PFSK-1 (cell line): ENCODE results near the gene JAKMIP2.

Experiments used
- FOXP2 ChIP-seq: optimal IDR thresholded peaks from 2 replicates; pipeline ENCODE3; 2011; ENCODE audit warnings: borderline replicate concordance, control low read depth, inconsistent platforms; ENCODE audit not compliant: insufficient read depth; ENCODE audit errors: extremely low read length, extremely low read depth
- POLR2AphosphoS5 ChIP-seq: IDR thresholded peaks from 2 replicates; pipeline ENCODE4 v1.6.1; 2012; ENCODE audit warnings: low read depth, mild to moderate bottlenecking, control low read depth, low read length, moderate library complexity
- SIN3A ChIP-seq: IDR thresholded peaks from 2 replicates; pipeline ENCODE4 v1.6.1; 2012; ENCODE audit warnings: mild to moderate bottlenecking, low read length, moderate library complexity, borderline replicate concordance; ENCODE audit not compliant: insufficient read depth
- TAF1 ChIP-seq: IDR thresholded peaks from 2 replicates; pipeline ENCODE4 v1.6.1; 2012; ENCODE audit warnings: low read length, control low read depth, borderline replicate concordance; ENCODE audit not compliant: insufficient read depth
- TF ChIP-seq, protein P1 (sequence below), 2 experiments: IDR thresholded peaks; 2 replicates each; pipeline versions ENCODE4 v1.6.1 to v1.8.0; 2011 to 2012; ENCODE audit warnings: low read depth in 2 of 2, low read length in 2 of 2, control low read depth in 1 of 2, inconsistent platforms in 1 of 2, mild to moderate bottlenecking in 1 of 2, moderate library complexity in 1 of 2; ENCODE audit not compliant: insufficient read depth in 1 of 2

Gene JAKMIP2

DNA sequence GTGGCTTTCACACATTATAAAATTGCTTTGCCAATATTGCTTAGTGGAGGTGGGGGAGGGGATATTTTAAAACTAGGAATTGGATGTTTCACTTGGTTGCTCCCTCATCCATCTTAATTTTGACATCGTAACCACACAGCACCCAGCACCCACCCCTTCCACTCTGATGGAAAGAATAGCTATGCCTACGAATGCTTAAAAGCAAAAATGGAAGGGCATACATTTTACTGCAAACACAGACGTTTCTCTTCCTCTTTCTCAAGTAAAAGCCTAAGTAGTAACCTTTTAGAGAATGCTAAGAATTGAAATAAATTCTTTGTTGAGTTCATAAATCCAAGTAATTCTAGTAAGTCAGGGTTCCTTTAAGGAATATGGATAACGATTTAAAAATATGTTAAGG, 69.9 kb downstream of the JAKMIP2 start:
- TF ChIP-seq FOXP2 (no peak), SIN3A (no peak), TAF1 (no peak), POLR2AphosphoS5 (no peak)
- TF ChIP-seq, protein P1, sequence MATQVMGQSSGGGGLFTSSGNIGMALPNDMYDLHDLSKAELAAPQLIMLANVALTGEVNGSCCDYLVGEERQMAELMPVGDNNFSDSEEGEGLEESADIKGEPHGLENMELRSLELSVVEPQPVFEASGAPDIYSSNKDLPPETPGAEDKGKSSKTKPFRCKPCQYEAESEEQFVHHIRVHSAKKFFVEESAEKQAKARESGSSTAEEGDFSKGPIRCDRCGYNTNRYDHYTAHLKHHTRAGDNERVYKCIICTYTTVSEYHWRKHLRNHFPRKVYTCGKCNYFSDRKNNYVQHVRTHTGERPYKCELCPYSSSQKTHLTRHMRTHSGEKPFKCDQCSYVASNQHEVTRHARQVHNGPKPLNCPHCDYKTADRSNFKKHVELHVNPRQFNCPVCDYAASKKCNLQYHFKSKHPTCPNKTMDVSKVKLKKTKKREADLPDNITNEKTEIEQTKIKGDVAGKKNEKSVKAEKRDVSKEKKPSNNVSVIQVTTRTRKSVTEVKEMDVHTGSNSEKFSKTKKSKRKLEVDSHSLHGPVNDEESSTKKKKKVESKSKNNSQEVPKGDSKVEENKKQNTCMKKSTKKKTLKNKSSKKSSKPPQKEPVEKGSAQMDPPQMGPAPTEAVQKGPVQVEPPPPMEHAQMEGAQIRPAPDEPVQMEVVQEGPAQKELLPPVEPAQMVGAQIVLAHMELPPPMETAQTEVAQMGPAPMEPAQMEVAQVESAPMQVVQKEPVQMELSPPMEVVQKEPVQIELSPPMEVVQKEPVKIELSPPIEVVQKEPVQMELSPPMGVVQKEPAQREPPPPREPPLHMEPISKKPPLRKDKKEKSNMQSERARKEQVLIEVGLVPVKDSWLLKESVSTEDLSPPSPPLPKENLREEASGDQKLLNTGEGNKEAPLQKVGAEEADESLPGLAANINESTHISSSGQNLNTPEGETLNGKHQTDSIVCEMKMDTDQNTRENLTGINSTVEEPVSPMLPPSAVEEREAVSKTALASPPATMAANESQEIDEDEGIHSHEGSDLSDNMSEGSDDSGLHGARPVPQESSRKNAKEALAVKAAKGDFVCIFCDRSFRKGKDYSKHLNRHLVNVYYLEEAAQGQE (IDR thresholded peaks at IDR 0.05; ENCODE audit: insufficient read depth in 1 of 2, low read depth in 2 of 2, low read length in 2 of 2): no peak

DNA sequence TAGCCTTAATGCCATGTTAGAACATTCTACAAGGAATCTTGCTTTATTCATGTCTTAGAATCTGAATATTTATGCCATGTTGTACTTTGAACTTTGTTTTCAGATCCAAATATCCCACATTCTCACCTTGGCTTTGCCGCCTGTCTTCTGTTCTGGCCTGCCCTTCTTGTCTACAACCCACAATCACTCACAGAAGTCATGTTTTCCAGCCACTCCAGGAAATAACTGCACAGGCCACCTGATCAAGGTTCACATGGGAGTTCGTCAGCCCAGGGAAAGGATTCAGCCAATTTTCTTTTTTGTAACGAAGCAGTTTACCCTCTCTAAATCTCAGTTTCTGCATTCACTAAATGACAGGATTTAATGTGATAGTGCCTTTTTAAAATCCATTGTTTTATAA, 70.5 kb downstream of the JAKMIP2 start:
- TF ChIP-seq POLR2AphosphoS5 (no peak), FOXP2 (no peak), SIN3A (no peak), TAF1 (no peak)
- TF ChIP-seq, protein P1 (IDR thresholded peaks at IDR 0.05; ENCODE audit: insufficient read depth in 1 of 2, low read depth in 2 of 2, low read length in 2 of 2): no peak

DNA sequence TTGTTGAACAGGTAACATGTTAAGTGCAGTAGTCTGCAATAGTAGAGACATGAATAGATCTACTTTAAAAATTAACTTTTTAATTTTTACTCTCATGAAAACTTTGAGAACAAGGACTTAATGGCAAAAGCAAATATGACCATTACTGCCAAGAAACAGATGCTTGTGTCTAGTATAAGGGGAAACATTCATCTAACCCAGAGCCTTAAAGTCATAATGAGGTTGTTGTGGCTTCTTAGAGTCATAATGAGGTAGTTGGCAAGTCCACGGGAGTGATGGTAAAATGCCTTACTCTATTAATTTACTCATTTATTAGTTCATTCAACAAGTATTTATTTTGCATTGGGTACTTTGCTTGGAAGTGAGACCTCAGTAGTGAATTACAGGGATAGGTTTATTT, 71.5 kb downstream of the JAKMIP2 start:
- TF ChIP-seq, protein P1 (IDR thresholded peaks at IDR 0.05; ENCODE audit: insufficient read depth in 1 of 2, low read depth in 2 of 2, low read length in 2 of 2): no peak
- TF ChIP-seq TAF1 (no peak), SIN3A (no peak), FOXP2 (no peak), POLR2AphosphoS5 (no peak)

DNA sequence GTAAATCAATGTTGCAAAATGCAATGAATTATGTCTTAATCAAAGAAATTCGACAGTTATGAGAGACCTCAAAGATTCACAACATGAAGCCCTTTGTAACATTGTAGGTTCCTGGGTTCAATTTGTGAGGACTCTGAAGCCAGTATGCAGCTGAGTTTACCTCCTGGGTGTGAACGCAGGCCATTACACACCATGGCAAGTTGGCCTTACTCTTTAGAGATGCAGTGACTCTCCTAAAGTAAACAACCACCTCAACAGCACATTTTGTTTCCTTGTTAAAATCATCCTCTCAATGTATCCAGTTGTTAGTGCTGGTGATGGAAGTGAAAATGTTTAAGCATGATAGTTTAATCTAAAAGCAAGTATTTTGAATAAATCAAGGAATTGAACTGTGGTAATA, 73.8 kb downstream of the JAKMIP2 start:
- TF ChIP-seq FOXP2 (no peak), POLR2AphosphoS5 (no peak), SIN3A (no peak), TAF1 (no peak)
- TF ChIP-seq, protein P1 (IDR thresholded peaks at IDR 0.05; ENCODE audit: insufficient read depth in 1 of 2, low read depth in 2 of 2, low read length in 2 of 2): no peak

DNA sequence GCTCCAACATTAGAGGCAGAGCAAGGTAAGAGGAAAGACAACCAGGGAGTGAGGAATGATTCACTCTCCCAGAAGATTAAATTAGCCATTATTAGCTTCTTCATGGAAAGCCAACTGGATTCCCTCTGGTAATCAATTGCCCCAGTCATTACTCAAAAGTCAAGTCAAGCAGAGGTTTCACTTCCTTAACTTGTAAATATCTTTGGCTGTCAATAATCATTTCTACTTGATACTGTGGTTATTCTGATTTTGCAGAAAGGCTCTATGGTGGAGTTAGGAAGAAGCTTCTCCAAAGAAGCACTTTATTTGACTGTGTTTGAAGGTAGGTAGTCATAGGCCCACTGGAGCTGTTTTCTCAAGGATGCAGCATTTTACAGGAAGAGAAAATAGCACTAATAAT, 78.0 kb downstream of the JAKMIP2 start:
- no peak for TF ChIP-seq POLR2AphosphoS5
- TF ChIP-seq TAF1: no peak
- no peak for TF ChIP-seq FOXP2
- TF ChIP-seq, protein P1 (IDR thresholded peaks at IDR 0.05; ENCODE audit: insufficient read depth in 1 of 2, low read depth in 2 of 2, low read length in 2 of 2): no peak
- no peak for TF ChIP-seq SIN3A
